ENCODE data around the gene C4B. TPM values are rescaled to one million over a fixed set of nuclear protein-coding genes. Genes with fewer than 3 reads are reported as not detected.

C4B gene
- total RNA-seq, 1 experiment from 2014 or later, result 6.3 TPM

DNA sequence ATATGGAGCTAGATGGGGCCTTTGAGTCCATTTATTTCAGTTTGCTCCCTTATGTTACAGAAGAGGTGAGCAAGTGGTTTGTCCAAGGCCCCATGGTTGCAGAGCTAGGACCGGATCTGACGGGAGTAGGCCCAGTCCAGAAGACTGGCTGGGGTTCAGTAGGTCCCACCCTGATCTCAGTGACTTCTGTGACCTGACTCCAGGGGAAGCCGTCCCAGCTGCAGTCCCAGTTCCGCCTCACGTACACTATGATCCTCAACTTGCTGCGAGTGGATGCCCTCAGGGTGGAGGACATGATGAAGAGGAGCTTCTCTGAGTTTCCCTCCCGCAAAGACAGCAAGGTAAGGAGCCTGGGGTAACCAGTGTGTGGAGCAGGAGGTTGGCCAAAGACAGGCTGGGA lies 48.1 kb upstream of the C4B start:
- peaks cover 39 to 50% of the 10 kb centered on the region in 2 experiments; a peak in 3 of 4 replicates for H3K36me3 ChIP-seq (ENCODE audit: control insufficient read depth in 1 of 2, insufficient read depth in 2 of 2, low read length in 2 of 2)
- TF ChIP-seq, protein P1, sequence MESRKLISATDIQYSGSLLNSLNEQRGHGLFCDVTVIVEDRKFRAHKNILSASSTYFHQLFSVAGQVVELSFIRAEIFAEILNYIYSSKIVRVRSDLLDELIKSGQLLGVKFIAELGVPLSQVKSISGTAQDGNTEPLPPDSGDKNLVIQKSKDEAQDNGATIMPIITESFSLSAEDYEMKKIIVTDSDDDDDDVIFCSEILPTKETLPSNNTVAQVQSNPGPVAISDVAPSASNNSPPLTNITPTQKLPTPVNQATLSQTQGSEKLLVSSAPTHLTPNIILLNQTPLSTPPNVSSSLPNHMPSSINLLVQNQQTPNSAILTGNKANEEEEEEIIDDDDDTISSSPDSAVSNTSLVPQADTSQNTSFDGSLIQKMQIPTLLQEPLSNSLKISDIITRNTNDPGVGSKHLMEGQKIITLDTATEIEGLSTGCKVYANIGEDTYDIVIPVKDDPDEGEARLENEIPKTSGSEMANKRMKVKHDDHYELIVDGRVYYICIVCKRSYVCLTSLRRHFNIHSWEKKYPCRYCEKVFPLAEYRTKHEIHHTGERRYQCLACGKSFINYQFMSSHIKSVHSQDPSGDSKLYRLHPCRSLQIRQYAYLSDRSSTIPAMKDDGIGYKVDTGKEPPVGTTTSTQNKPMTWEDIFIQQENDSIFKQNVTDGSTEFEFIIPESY (IDR thresholded peaks at IDR 0.05; ENCODE audit: extremely low read depth, insufficient replicate concordance, low read length), result no peak
- RAD21 ChIA-PET (ENCODE audit: low non-redundant PET in 1 of 2, low total read pairs in 2 of 2, uncharacterized antibody in 2 of 2, unreplicated experiment in 2 of 2), result no interaction called here

DNA sequence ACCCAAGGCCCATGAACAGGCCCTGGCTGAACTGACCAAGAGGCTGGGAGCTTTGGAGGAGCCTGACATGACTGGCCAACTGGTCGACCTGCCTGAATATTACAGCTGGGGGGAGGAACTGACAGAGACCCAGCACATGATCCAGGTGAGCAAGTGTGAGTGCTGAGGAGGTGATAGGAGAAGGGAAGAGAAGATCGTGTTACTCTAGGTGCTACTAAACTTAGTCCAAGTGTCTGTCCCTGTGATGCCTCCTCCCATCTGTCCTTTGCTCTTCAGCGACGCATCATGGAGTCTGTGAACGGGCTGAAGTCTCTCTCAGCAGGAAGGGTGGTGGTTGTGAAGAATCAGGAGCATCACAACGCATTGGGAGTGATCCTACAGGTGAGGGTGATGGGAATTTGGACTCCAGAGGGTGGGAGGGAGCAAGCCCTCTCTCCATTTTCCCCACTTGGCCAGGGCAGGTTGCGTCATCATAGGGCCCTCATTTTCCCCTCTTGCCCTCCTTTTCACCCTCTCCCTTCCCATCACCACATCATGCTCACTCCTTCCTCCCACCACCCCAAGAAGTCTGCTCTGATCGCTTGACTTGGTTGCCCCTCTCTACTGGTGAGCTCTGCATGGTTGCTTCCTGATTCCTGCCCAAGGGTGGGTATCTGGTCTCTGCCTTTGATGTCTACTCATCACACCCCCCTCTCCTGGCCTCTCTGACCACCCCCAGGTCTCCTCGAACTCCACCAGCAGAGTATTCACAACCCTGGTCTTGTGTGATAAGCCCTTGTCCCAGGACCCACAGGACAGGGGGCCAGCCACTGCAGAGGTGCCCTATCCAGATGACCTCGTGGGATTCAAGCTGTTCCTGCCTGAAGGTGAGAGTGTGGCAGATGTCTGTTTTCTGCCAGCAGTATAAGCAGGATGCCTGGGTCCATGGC lies 47.3 kb upstream of the C4B start:
- H3K36me3 ChIP-seq (ENCODE audit: control insufficient read depth in 1 of 2, insufficient read depth in 2 of 2, low read length in 2 of 2), result peaks cover 37 to 45% of the 10 kb centered on the region in 2 experiments; a peak in 3 of 4 replicates
- H3K9me3 ChIP-seq (ENCODE audit: control insufficient read depth in 1 of 2, insufficient read depth in 1 of 2, low read depth in 1 of 2, low read length in 2 of 2), result no peaks in the 10 kb centered on the region
- ChIA-PET RAD21 (ENCODE audit: low non-redundant PET in 1 of 2, low total read pairs in 2 of 2, uncharacterized antibody in 2 of 2, unreplicated experiment in 2 of 2) (no interaction called here), CTCF (no interaction called here), POLR2A (interaction anchor here (1.4 kb wide), 1 partner anchor 8 kb away, joined by 3 read pairs; the partner anchor contains the start of gene SKIC2)
- no peak overlapping the region for H2AFZ ChIP-seq (ENCODE audit: low read depth, low read length, poor library complexity, severe bottlenecking)
- no peak overlapping the region for H3K4me2 ChIP-seq (ENCODE audit: low read length)
- H3K27ac ChIP-seq (ENCODE audit: low read depth, low read length), result no peak overlapping the region
- no peaks in the 10 kb centered on the region for H3K27me3 ChIP-seq (ENCODE audit: insufficient read depth, low read length)
- intact Hi-C loops (cut with micrococcal nuclease), result no loop called here
- no peaks in the 10 kb centered on the region for H4K20me1 ChIP-seq (ENCODE audit: insufficient read depth)
- no TSS peak for BruUV-seq (replicated peaks)
- H3K79me2 ChIP-seq (ENCODE audit: insufficient read depth, low read length), result peaks cover 15% of the 10 kb centered on the region
- no peaks in the 10 kb centered on the region for H3K9me2 ChIP-seq (ENCODE audit: insufficient read depth)
- H3K4me1 ChIP-seq (ENCODE audit: control insufficient read depth in 1 of 2, insufficient read depth in 2 of 2, low read length in 2 of 2), result peaks cover 3 to 14% of the 10 kb centered on the region in 2 experiments; a peak in 3 of 4 replicates
- TF ChIP-seq RAD21 (IDR thresholded peaks at IDR 0.05; ENCODE audit: low read depth) (no peak), YY1 (IDR thresholded peaks at IDR 0.05; ENCODE audit: extremely low read depth, insufficient replicate concordance, low read depth, low read length) (no peak), ELF1 (IDR thresholded peaks at IDR 0.05; ENCODE audit: borderline replicate concordance, low read depth) (no peak)
- DNase-seq (ENCODE audit: low read depth, low spot score) (no peak), ATAC-seq (no peak)
- H3K4me3 ChIP-seq (replicated peaks in 1 of 2; ENCODE audit: low read depth in 1 of 2, low read length in 2 of 2), result no peak overlapping the region
- H3K9ac ChIP-seq (ENCODE audit: low read length), result no peak overlapping the region

More for the DNA sequence above, 48.1 kb upstream of the C4B start:
- ATAC-seq, result no peak
- no peak for DNase-seq (ENCODE audit: low read depth, low spot score)
- Histone ChIP-seq H3K4me2 (ENCODE audit: low read length) (no peak overlapping the region), H3K27ac (ENCODE audit: low read depth, low read length) (no peak overlapping the region), H4K20me1 (ENCODE audit: insufficient read depth) (no peaks in the 10 kb centered on the region), H3K79me2 (ENCODE audit: insufficient read depth, low read length) (peaks cover 13% of the 10 kb centered on the region), H3K4me1 (ENCODE audit: control insufficient read depth in 1 of 2, insufficient read depth in 2 of 2, low read length in 2 of 2) (peaks cover 3 to 11% of the 10 kb centered on the region in 2 experiments; a peak in 3 of 4 replicates), H3K9me3 (ENCODE audit: control insufficient read depth in 1 of 2, insufficient read depth in 1 of 2, low read depth in 1 of 2, low read length in 2 of 2) (no peaks in the 10 kb centered on the region), H3K4me3 (replicated peaks in 1 of 2; ENCODE audit: low read depth in 1 of 2, low read length in 2 of 2) (no peak overlapping the region), H3K27me3 (ENCODE audit: insufficient read depth, low read length) (no peaks in the 10 kb centered on the region), H3K9ac (ENCODE audit: low read length) (no peak overlapping the region), H3K9me2 (ENCODE audit: insufficient read depth) (no peaks in the 10 kb centered on the region), H2AFZ (ENCODE audit: low read depth, low read length, poor library complexity, severe bottlenecking) (no peak overlapping the region)
- intact Hi-C loops (cut with micrococcal nuclease), result no loop called here
- ChIA-PET CTCF (no interaction called here), POLR2A (no interaction called here)
- no TSS peak for BruUV-seq (replicated peaks)

Data from HCT116 (cell line).